Activated CD8-positive, alpha-beta T cell treated with anti-CD3 and anti-CD28 coated beads for 36 hours (primary cell): ENCODE data around the gene AFF2. TPM values are rescaled to one million over a fixed set of nuclear protein-coding genes. Genes with fewer than 3 reads are reported as not detected.

Source experiments
- ATAC-seq: fragments of 200-7000 bp; cut with Tn5 transposase; one replicate; pipeline ENCODE4 v1.10.0; 2021; ENCODE audit warnings: mild to moderate bottlenecking, moderate library complexity
- CTCF ChIA-PET: fragments of 350-600 bp; sonication (Branson Sonifier 250); formaldehyde crosslinking; loops from one replicate; lab custom pipeline; 2021; ENCODE audit warnings: antibody characterized with exemption; lab: Charles Lee
- POLR2A ChIA-PET: fragments of 350-600 bp; sonication (Branson Sonifier 250); formaldehyde crosslinking; loops from one replicate; lab custom pipeline; 2021; ENCODE audit warnings: antibody characterized with exemption; lab: Charles Lee
- DNase-seq: peaks from one replicate; pipeline ENCODE4 v3.0.0-alpha.2; 2020
- H3K27ac Mint-ChIP-seq: one replicate; pipeline ENCODE4 v1.8.0; 2021; ENCODE audit warnings: mild to moderate bottlenecking, mixed read lengths
- H3K27me3 Mint-ChIP-seq: one replicate; pipeline ENCODE4 v1.8.0; 2021; ENCODE audit warnings: mixed read lengths
- H3K36me3 Mint-ChIP-seq: one replicate; pipeline ENCODE4 v1.8.0; 2021; ENCODE audit warnings: low read depth, mixed read lengths
- H3K4me1 Mint-ChIP-seq: one replicate; pipeline ENCODE4 v1.8.0; 2021; ENCODE audit warnings: low read depth, mixed read lengths
- H3K4me3 Mint-ChIP-seq: one replicate; pipeline ENCODE4 v1.8.0; 2021; ENCODE audit warnings: mild to moderate bottlenecking, moderate library complexity, mixed read lengths
- H3K9me3 Mint-ChIP-seq: one replicate; pipeline ENCODE4 v1.8.0; 2021; ENCODE audit warnings: mixed read lengths
- CTCF ChIP-seq: fragments of 200-600 bp; IDR thresholded peaks from one replicate; pipeline ENCODE4 v1.8.0; 2022; ENCODE audit warnings: antibody characterized with exemption, mild to moderate bottlenecking
- intact Hi-C: fragments of 100-400 bp; cut with micrococcal nuclease; formaldehyde crosslinking; loops from one replicate; pipeline ENCODE4 v1.10.0; 2022
- total RNA-seq, 2 experiments: library from RNA; stranded (reverse); gene quantifications; one replicate each; pipeline ENCODE4 v1.2.3, GENCODE V29; 2021

AFF2 gene
- total RNA-seq, 2 experiments from 2014 or later: 1.3 to 1.7 TPM

GRCh38 chrX:148940411-148940996 lies 440.1 kb downstream of the AFF2 start:
- intact Hi-C loops: no loop called here
- Mint-ChIP-seq H3K4me3 (no peak overlapping the region), H3K27ac (no peak overlapping the region), H3K4me1 (no peaks in the 10 kb centered on the region), H3K9me3 (no peaks in the 10 kb centered on the region), H3K36me3 (no peaks in the 10 kb centered on the region), H3K27me3 (no peaks in the 10 kb centered on the region)
- DNase-seq: no peak
- no peak for ATAC-seq
- POLR2A ChIA-PET: no interaction called here
- CTCF ChIA-PET: no interaction called here
- TF ChIP-seq CTCF: no peak

GRCh38 chrX:148942754-148943153 lies 442.3 kb downstream of the AFF2 start:
- POLR2A ChIA-PET: no interaction called here
- Mint-ChIP-seq H3K4me1 (no peaks in the 10 kb centered on the region), H3K27me3 (no peaks in the 10 kb centered on the region), H3K4me3 (no peak overlapping the region), H3K27ac (no peak overlapping the region), H3K9me3 (no peaks in the 10 kb centered on the region), H3K36me3 (no peaks in the 10 kb centered on the region)
- intact Hi-C loops: no loop called here
- TF ChIP-seq CTCF: no peak
- no peak for ATAC-seq
- CTCF ChIA-PET: no interaction called here
- DNase-seq: no peak

GRCh38 chrX:148947399-148947975 lies 447.1 kb downstream of the AFF2 start:
- ChIA-PET CTCF (no interaction called here), POLR2A (no interaction called here)
- DNase-seq: no peak
- Mint-ChIP-seq H3K36me3 (no peaks in the 10 kb centered on the region), H3K9me3 (no peaks in the 10 kb centered on the region), H3K4me3 (no peak overlapping the region), H3K27me3 (no peaks in the 10 kb centered on the region), H3K4me1 (no peaks in the 10 kb centered on the region), H3K27ac (no peak overlapping the region)
- intact Hi-C loops: no loop called here
- no peak for ATAC-seq
- no peak for TF ChIP-seq CTCF

GRCh38 chrX:148956352-148956751 lies 455.9 kb downstream of the AFF2 start:
- no peaks in the 10 kb centered on the region for H3K27me3 Mint-ChIP-seq
- H3K4me3 Mint-ChIP-seq: no peak overlapping the region
- H3K4me1 Mint-ChIP-seq: no peaks in the 10 kb centered on the region
- ChIA-PET CTCF (no interaction called here), POLR2A (no interaction called here)
- TF ChIP-seq CTCF: no peak
- H3K36me3 Mint-ChIP-seq: no peaks in the 10 kb centered on the region
- ATAC-seq (no peak), DNase-seq (no peak)
- intact Hi-C loops: no loop called here
- H3K27ac Mint-ChIP-seq: no peak overlapping the region
- no peaks in the 10 kb centered on the region for H3K9me3 Mint-ChIP-seq

- H3K27me3 Mint-ChIP-seq: no peaks in the 10 kb centered on the region
- DNase-seq: no peak
- no peaks in the 10 kb centered on the region for H3K4me1 Mint-ChIP-seq
- no peaks in the 10 kb centered on the region for H3K36me3 Mint-ChIP-seq
- H3K27ac Mint-ChIP-seq: no peak overlapping the region
- CTCF ChIA-PET: no interaction called here
- no peak for TF ChIP-seq CTCF
- no peak for ATAC-seq
- POLR2A ChIA-PET: no interaction called here
- no peaks in the 10 kb centered on the region for H3K9me3 Mint-ChIP-seq
- intact Hi-C loops: no loop called here
- H3K4me3 Mint-ChIP-seq: no peak overlapping the region
Observed at GRCh38 chrX:148958901-148959300, 458.5 kb downstream of the AFF2 start.
